WTC11 (cell line): ENCODE data around the gene KRT10.

Experiments used
- AFF4 ChIP-seq: sonication (generic); formaldehyde crosslinking; IDR thresholded peaks from 2 replicates; pipeline ENCODE4 v1.8.1; 2023; ENCODE audit warnings: mild to moderate bottlenecking, missing genetic modification reagents, borderline replicate concordance
- ATF1 ChIP-seq: sonication (generic); formaldehyde crosslinking; IDR thresholded peaks from 2 replicates; pipeline ENCODE4 v1.8.1; 2023; ENCODE audit warnings: mild to moderate bottlenecking, moderate library complexity, missing genetic modification reagents
- ATF3 ChIP-seq: sonication (generic); formaldehyde crosslinking; conservative IDR thresholded peaks from 2 replicates; pipeline ENCODE4 v1.8.1; 2022; ENCODE audit warnings: mild to moderate bottlenecking, missing genetic modification reagents
- CBFB ChIP-seq: sonication (generic); formaldehyde crosslinking; IDR thresholded peaks from 2 replicates; pipeline ENCODE4 v1.8.1; 2022; ENCODE audit warnings: mild to moderate bottlenecking, low read depth, missing genetic modification reagents
- CTCF ChIP-seq: fragments of 200-600 bp; IDR thresholded peaks from 2 replicates; pipeline ENCODE4 v1.8.0; 2022; ENCODE audit warnings: antibody characterized with exemption
- ELF4 ChIP-seq: sonication (generic); formaldehyde crosslinking; IDR thresholded peaks from 2 replicates; pipeline ENCODE4 v1.8.1; 2022; ENCODE audit warnings: low read depth, mild to moderate bottlenecking, moderate library complexity, missing genetic modification reagents
- KAT7 ChIP-seq: sonication (generic); formaldehyde crosslinking; IDR thresholded peaks from 2 replicates; pipeline ENCODE4 v1.8.1; 2023; ENCODE audit warnings: missing genetic modification reagents, mild to moderate bottlenecking, borderline replicate concordance
- NR2C2 ChIP-seq: sonication (generic); formaldehyde crosslinking; IDR thresholded peaks from 2 replicates; pipeline ENCODE4 v1.8.0; 2022; ENCODE audit warnings: mild to moderate bottlenecking, missing genetic modification reagents
- PRDM15 ChIP-seq: sonication (generic); formaldehyde crosslinking; IDR thresholded peaks from 2 replicates; pipeline ENCODE4 v1.8.0; 2022; ENCODE audit warnings: missing genetic modification reagents
- SP1 ChIP-seq: sonication (generic); formaldehyde crosslinking; conservative IDR thresholded peaks from 2 replicates; pipeline ENCODE4 v1.8.1; 2022; ENCODE audit warnings: missing genetic modification reagents
- USF1 ChIP-seq: sonication (generic); formaldehyde crosslinking; IDR thresholded peaks from 2 replicates; pipeline ENCODE4 v1.8.0; 2022; ENCODE audit warnings: mild to moderate bottlenecking, missing genetic modification reagents
- ZNF138 ChIP-seq: sonication (generic); formaldehyde crosslinking; conservative IDR thresholded peaks from 2 replicates; pipeline ENCODE4 v1.8.1; 2022; ENCODE audit warnings: mild to moderate bottlenecking, moderate library complexity, missing genetic modification reagents

- TF ChIP-seq CTCF (no peak), ATF3 (CRISPR knock-in tag) (no peak), CBFB (CRISPR knock-in tag) (no peak), ELF4 (CRISPR knock-in tag) (no peak), ZNF138 (CRISPR knock-in tag) (no peak), SP1 (CRISPR knock-in tag) (no peak), USF1 (CRISPR knock-in tag) (no peak), NR2C2 (CRISPR knock-in tag) (no peak), PRDM15 (CRISPR knock-in tag) (no peak), AFF4 (CRISPR knock-in tag) (no peak), ATF1 (CRISPR knock-in tag) (no peak), KAT7 (CRISPR knock-in tag) (no peak)
Measured at GRCh38 chr17:40852364-40852763, 29.9 kb upstream of the KRT10 start.
